Stimulated activated CD4-positive, alpha-beta T cell treated with anti-CD3 and anti-CD28 coated beads, Interleukin-2, amount 100 ng/mL, for 48 hours (primary cell): ENCODE results near the gene MALSU1.
"Not testable (repeated sequence)": the region's sequence is repeated elsewhere in the genome, so short reads cannot be mapped to it uniquely, and the experiment has no call there.

Source experiments
- DNase-seq, 2 donors: peaks; one replicate each; pipeline ENCODE4 v3.0.0-alpha.2; 2020

Gene MALSU1

DNA sequence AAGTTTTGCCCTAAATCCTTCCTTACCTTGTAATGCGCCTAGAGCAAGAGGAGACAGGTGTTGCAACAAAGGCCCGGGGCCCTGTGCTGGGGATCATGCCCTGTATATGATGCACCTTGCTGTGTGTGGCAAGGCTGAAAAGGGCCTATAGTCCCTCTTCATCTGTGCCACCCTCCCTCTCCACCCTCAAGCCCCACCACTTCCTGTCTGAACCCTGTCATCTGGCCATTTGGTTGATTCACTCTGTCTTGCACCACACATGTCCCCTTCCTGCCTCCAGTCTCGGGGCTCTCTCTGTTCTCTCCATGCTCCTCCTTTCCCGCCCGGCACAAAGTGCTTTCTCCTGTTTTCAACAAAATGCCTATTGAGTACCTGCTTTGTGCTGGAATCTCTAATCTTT is 11.5 kb upstream of the MALSU1 start:
- DNase-seq, result no peak

DNA sequence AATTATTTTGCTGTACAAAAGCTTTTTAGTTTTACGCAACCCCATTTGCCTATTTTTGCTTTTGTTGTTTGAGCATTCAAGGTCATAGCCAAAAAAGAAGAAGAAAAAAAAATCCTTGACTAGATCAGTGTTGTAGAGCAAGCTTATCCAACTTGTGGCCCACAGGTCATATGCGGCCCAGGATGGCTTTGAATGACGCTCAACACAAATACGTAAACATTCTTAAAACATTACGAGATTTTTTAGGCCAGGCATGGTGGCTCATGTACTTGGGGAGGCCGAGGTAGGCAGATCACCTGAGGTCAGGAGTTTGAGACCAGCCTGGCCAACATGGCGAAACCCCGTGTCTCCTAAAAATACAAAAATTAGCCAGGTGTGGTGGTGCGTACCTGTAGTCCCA is 8.1 kb upstream of the MALSU1 start:
- DNase-seq, result no peak

GRCh38 chr7:23291957-23292560 is 7.1 kb upstream of the MALSU1 start:
- no peak for DNase-seq

DNA sequence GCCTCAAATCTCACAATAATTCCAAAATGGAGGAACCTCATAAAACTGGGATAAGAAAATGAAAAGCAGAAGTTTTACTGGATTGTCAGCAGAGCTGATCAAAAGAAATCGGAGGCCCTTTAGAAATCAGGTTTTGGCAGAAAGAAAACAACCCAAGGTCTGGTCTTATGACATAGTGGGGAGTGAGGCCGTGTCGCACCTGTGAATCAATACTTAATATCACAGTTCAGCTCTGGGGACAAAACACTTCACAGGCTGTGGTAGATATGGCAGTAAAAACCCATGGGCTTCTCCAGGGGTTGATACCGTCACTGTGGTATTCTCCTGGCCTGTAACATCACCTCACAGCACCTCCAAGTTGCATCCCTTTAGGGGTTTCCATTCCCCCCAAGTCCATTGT is 6.5 kb upstream of the MALSU1 start:
- DNase-seq, result no peak

- no peak for DNase-seq
Observed at GRCh38 chr7:23293500-23294073, 5.6 kb upstream of the MALSU1 start.

DNA sequence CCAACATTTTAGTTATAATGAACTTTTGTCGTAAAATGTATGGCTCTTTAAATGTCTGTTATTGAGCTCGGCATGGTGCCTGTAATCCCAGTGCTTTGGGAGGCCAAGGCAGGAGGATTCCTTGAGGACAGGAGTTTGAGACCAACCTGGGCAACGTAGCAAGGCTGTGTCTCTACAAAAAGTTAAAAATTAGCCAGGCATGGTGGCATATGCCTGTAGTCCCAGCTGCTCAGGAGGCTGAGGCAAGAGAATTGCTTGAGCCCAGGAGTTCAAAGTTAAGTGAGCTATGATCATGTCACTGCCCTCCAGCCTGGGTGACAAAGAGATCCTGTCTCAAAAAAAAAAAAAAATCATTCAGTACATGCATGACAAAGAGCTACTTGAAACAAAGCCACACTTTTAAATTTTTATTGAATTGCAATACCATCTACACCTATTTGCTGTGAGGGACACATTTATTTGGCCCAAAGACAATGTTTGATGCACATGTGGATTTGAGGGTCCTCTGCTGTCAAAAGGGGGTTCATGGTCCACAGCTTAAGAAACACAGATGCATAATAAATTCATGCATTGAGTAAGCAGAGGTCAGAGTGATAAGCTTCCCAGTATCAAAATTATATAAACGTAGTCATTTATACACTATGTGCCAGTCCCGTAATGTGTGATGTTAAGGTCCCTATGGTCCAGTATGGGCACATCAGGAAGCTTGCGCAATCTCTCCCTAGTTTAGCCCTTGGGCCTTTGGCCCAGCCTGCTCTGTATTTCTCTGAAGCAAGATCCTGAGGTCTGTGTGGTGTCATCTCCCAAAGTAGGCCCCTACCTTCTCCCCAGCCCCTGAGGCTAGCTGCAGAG is 4.4 kb upstream of the MALSU1 start:
- no peak for DNase-seq

GRCh38 chr7:23295401-23295697 is 3.8 kb upstream of the MALSU1 start:
- DNase-seq, result no peak

GRCh38 chr7:23298141-23298881 is 828 bp upstream of the MALSU1 start:
- DNase-seq, result no peak

GRCh38 chr7:23299770-23300300 is 696 bp downstream of the MALSU1 start:
- no peak for DNase-seq

DNA sequence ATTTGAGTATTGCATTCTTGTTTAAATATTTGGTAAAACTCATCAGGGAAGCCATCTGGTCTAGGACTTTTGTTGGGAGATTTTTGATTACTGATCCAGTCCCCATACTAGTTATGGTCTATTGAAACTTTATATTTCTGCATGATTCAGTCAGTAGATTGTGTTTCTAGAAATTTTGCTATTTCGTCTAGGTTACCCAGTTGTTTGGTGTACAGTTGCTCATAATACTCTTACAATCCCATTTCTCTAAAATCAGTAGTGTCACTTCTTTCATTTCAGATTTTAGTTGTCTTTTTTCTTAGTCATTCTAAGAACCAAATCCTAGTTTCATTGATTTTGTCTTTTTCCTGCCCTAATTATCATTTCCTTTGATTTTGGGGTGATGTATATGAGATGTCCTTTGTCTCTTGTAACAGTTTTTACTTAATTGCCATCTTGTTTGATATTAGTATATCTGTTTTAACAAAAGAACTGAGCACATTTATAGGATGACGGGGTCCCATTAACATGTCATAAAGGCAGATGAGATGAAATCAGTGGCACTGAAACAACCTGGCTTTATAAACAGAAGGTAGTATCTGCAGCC is 7.9 kb downstream of the MALSU1 start:
- DNase-seq, result no peak

DNA sequence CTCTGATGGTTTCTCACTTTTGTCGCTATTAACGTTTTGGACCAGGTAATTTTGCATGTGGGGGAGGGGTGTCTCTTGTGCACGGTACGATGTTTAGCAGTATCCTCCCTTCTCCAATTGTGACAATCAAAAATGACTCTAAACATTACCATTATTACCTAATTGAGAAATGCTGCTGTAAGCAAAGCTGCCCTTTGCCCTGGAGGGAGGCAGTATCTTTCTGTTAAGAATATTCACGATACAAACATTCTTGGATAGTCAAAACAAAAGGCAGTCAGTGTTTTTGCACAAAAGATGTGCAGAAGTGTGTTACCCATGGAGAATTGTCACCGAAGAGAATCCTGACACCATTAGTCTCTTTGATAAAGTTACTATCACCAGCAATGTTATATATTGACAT is 9.6 kb downstream of the MALSU1 start:
- no peak for DNase-seq

- not testable (repeated sequence) for DNase-seq
Observed at GRCh38 chr7:23312141-23312540, 13.0 kb downstream of the MALSU1 start.

GRCh38 chr7:23315366-23315765 is 16.2 kb downstream of the MALSU1 start:
- DNase-seq, result no peak

DNA sequence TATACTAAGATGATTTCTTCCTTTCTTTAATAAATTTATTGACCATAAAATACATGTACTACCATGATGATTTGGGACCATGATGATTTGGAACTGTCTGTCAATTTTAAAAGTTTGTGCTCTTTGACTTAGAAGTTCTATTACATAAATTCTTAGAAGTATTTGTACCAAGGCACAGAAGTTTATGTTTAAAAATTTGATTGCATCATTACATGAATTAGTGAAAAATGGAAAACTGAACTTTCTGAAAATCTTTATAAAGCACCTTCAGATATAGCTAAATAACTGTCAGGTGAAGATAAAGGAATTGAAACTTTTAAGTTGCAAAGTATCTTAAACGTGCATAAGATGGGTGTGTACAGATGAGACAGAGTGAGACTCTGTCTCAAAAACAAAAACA is 32.0 kb downstream of the MALSU1 start:
- DNase-seq, result no peak

GRCh38 chr7:23332193-23332592 is 33.1 kb downstream of the MALSU1 start:
- no peak for DNase-seq

DNA sequence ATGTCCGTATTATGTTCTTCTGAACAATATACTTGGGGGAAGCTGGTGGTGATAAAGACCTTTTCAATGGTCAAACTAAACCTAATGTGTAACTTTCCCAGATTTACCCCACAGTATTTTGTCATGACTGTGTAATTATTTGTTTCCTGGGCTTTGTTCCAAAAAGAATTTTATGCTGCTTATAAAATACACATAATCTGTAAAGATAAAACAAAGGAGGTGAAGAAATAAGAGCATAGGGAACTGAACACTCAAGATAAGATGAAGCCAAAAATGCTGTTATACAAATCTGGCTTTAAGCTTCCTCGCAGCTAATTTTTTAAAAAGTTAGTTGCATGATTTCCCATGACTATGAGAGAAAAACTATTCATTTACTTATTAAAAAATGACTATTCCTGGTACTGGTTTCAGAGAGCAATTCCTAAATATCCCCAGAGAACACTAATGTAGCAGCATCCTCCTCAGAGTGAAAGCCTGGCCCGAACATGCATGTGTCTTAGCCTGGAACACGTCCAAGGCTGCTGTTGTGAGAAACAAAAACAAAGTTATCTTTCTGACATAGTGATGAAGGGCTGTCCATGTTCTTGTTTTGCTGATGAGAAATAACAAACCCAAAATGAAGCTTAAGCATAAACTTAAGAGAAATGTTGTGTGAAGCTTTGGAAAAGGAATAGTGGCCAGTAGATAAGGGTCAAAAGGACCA is 33.9 kb downstream of the MALSU1 start:
- no peak for DNase-seq

DNA sequence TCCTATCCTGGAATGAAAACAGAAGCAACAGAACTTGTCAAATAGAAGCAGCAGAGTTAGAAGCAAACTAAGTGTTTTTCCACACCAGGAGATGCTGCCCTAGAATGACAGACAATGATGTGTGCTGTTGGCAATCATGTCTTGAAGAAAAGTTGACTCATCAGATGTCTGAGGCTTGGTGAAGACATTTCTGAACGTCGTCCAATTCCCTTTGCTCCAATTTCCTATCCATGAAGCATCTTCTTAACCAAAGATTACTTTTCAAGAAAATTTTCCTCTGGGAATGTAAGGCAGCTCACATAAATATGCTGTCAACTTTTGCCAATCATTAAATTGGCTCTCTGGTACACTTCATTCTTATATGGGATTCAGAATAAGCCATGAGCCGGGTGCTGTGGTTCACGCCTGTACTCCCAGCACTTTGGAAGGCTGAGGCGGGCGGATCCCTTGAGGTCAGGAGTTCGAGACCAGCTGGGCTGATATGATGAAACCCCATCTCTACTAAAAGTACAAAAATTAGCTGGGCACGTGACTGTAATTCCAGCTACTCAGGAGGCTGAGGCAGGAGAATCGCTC is 34.6 kb downstream of the MALSU1 start:
- DNase-seq, result no peak

- no peak for DNase-seq
Observed at GRCh38 chr7:23334482-23335056, 35.4 kb downstream of the MALSU1 start.

DNA sequence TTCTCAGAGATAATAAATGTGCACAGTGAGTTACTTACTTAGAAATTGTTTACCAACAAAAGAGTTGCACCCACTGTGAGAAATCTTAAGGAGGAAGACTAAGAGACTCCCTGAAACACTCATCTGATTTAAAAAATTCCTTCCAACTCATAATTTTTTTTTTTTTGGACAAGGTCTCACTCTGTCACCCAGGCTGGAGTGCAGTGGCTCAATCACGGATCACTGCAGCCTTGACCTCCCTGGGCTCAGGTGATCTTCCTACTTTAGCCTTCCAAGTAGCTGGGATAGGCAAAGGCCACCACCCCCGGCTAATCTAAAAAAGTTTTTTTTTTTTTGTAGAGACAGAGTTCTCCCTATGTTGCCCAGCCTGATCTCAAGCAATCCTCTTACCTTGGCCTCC is 36.0 kb downstream of the MALSU1 start:
- DNase-seq, result no peak

DNA sequence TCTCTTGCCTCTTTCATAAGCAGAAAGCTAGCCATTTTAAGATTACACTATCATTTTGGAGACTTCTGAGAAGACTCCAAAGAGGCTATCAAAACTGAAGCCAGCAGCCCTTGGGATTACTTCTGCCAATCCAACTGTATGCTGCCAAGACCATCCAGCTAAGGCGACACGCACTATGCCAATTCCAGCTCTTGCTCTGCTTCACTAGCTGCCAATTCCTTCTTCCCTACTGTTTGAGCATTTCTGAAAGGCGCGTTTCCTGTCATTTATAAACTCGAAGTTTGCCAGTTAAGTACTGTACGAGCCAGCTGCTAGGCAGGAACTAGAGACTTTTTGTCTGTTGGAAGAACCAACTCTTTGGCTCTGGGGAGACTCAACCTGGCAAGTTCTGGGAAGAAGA is 36.5 kb downstream of the MALSU1 start:
- DNase-seq, result no peak

DNA sequence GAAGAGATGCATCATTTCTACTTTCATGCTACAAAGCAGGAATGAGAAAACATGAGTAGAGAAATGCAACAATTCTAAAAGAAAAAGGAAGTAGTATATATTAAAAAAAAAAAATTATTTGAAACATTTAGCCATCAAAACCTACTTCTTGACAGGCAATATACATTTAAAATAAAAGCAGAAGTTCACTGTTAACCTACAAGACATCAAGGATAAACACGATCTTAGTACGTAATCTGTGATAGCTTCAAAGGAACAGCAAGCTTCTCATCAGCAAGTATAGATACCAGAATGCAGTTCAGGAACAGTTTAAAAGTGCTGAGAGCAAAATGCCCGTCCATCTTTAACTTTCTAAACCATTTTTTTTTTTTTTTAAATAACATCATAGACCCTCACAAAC is 36.9 kb downstream of the MALSU1 start:
- no peak for DNase-seq

GRCh38 chr7:23336799-23337283 is 37.7 kb downstream of the MALSU1 start:
- DNase-seq, result no peak
